IPS-20b (cell line): ENCODE results near the gene AGR2.
"Not testable (repeated sequence)": the region's sequence is repeated elsewhere in the genome, so short reads cannot be mapped to it uniquely, and the experiment has no call there.

Experiments used
- H3K27ac ChIP-seq: one replicate; pipeline ENCODE4 v1.5.1; 2013; ENCODE audit warnings: low read length
- H3K27me3 ChIP-seq: 2 replicates; pipeline ENCODE4 v1.6.1; 2013; ENCODE audit warnings: mild to moderate bottlenecking, low read length, inconsistent platforms; ENCODE audit not compliant: insufficient read depth
- H3K36me3 ChIP-seq: 2 replicates; pipeline ENCODE4 v1.6.1; 2013; ENCODE audit warnings: low read depth, mild to moderate bottlenecking, inconsistent platforms, low read length, moderate library complexity; ENCODE audit not compliant: insufficient read depth
- H3K4me1 ChIP-seq: 2 replicates; pipeline ENCODE4 v1.6.1; 2013; ENCODE audit warnings: mild to moderate bottlenecking, control low read depth, inconsistent platforms, low read length, moderate library complexity; ENCODE audit not compliant: insufficient read depth
- H3K4me3 ChIP-seq: 2 replicates; pipeline ENCODE4 v1.5.1; 2013; ENCODE audit warnings: mild to moderate bottlenecking, low read length, inconsistent platforms
- H3K9ac ChIP-seq: 2 replicates; pipeline ENCODE4 v1.6.1; 2013; ENCODE audit warnings: low read depth, mild to moderate bottlenecking, inconsistent platforms, low read length, moderate library complexity
- H3K9me3 ChIP-seq: 2 replicates; pipeline ENCODE4 v1.6.1; 2013; ENCODE audit warnings: mild to moderate bottlenecking, low read depth, low read length, inconsistent platforms; ENCODE audit not compliant: insufficient read depth

Gene AGR2

GRCh38 chr7:16804674-16805439 is at the start of gene AGR2:
TSS of gene AGR2 (minus strand) at chr7:16804999. CDS start at chr7:16801796, 3,203 bp downstream.
- H3K4me1 ChIP-seq = no peaks in the 10 kb centered on the region
- no peaks in the 10 kb centered on the region for H3K27me3 ChIP-seq
- H3K27ac ChIP-seq = no peak within 1 kb of the TSS
- no peak within 1 kb of the TSS for H3K4me3 ChIP-seq
- no peak within 1 kb of the TSS for H3K9ac ChIP-seq
- H3K36me3 ChIP-seq = no peaks in the 10 kb centered on the region
- H3K9me3 ChIP-seq = no peaks in the 10 kb centered on the region

GRCh38 chr7:16853189-16853588 is 48.4 kb upstream of the AGR2 start:
- not testable (repeated sequence) for H3K9ac ChIP-seq, H3K27ac ChIP-seq, H3K9me3 ChIP-seq

GRCh38 chr7:16851829-16852228 is 47.0 kb upstream of the AGR2 start:
- Histone ChIP-seq H3K27ac (no peak overlapping the region), H3K9ac (no peak overlapping the region), H3K4me3 (no peak overlapping the region), H3K27me3 (no peaks in the 10 kb centered on the region), H3K36me3 (no peaks in the 10 kb centered on the region), H3K9me3 (no peaks in the 10 kb centered on the region), H3K4me1 (no peaks in the 10 kb centered on the region; the same call in 1 of the 2 replicates)

More at GRCh38 chr7:16853189-16853588, 48.4 kb upstream of the AGR2 start:
- not testable (repeated sequence) for H3K36me3 ChIP-seq, H3K4me3 ChIP-seq, H3K4me1 ChIP-seq, H3K27me3 ChIP-seq

- Histone ChIP-seq H3K4me3 (no peak overlapping the region), H3K27ac (no peak overlapping the region), H3K27me3 (no peaks in the 10 kb centered on the region), H3K4me1 (no peaks in the 10 kb centered on the region; the same call in 1 of the 2 replicates), H3K9me3 (no peaks in the 10 kb centered on the region), H3K9ac (no peak overlapping the region), H3K36me3 (no peaks in the 10 kb centered on the region)
These were observed 46.0 kb upstream of the AGR2 start for GRCh38 chr7:16850614-16851466.

- Histone ChIP-seq H3K4me1 (no peaks in the 10 kb centered on the region; the same call in 1 of the 2 replicates), H3K4me3 (no peak overlapping the region), H3K9ac (no peak overlapping the region), H3K27me3 (no peaks in the 10 kb centered on the region), H3K36me3 (no peaks in the 10 kb centered on the region), H3K27ac (no peak overlapping the region), H3K9me3 (no peaks in the 10 kb centered on the region)
These were observed 44.7 kb upstream of the AGR2 start for GRCh38 chr7:16849296-16850148.

GRCh38 chr7:16847381-16847860 is 42.6 kb upstream of the AGR2 start:
- no peak overlapping the region for H3K9ac ChIP-seq
- no peaks in the 10 kb centered on the region; the same call in 1 of the 2 replicates for H3K4me1 ChIP-seq
- no peaks in the 10 kb centered on the region for H3K27me3 ChIP-seq
- no peaks in the 10 kb centered on the region for H3K36me3 ChIP-seq
- H3K9me3 ChIP-seq = no peaks in the 10 kb centered on the region
- H3K27ac ChIP-seq = no peak overlapping the region
- no peak overlapping the region for H3K4me3 ChIP-seq

GRCh38 chr7:16846601-16847165 is 41.9 kb upstream of the AGR2 start:
- H3K9ac ChIP-seq = no peak overlapping the region
- H3K27me3 ChIP-seq = no peaks in the 10 kb centered on the region
- H3K27ac ChIP-seq = no peak overlapping the region
- H3K36me3 ChIP-seq = no peaks in the 10 kb centered on the region
- H3K9me3 ChIP-seq = no peaks in the 10 kb centered on the region
- H3K4me1 ChIP-seq = no peaks in the 10 kb centered on the region; the same call in 1 of the 2 replicates
- no peak overlapping the region for H3K4me3 ChIP-seq

GRCh38 chr7:16845746-16846145 is 40.9 kb upstream of the AGR2 start:
- Histone ChIP-seq H3K9me3 (no peaks in the 10 kb centered on the region), H3K9ac (no peak overlapping the region), H3K4me1 (no peaks in the 10 kb centered on the region; the same call in 1 of the 2 replicates), H3K27ac (no peak overlapping the region), H3K27me3 (no peaks in the 10 kb centered on the region), H3K36me3 (no peaks in the 10 kb centered on the region), H3K4me3 (no peak overlapping the region)

GRCh38 chr7:16841681-16842080 is 36.9 kb upstream of the AGR2 start:
- Histone ChIP-seq H3K9ac (no peak overlapping the region), H3K27ac (no peak overlapping the region), H3K27me3 (no peaks in the 10 kb centered on the region), H3K4me3 (no peak overlapping the region), H3K36me3 (no peaks in the 10 kb centered on the region), H3K4me1 (no peaks in the 10 kb centered on the region), H3K9me3 (no peaks in the 10 kb centered on the region)

GRCh38 chr7:16840094-16840493 is 35.3 kb upstream of the AGR2 start:
- Histone ChIP-seq H3K27ac (no peak overlapping the region), H3K9me3 (no peaks in the 10 kb centered on the region), H3K9ac (no peak overlapping the region), H3K36me3 (no peaks in the 10 kb centered on the region), H3K27me3 (no peaks in the 10 kb centered on the region), H3K4me3 (no peak overlapping the region), H3K4me1 (no peaks in the 10 kb centered on the region)

GRCh38 chr7:16839646-16840045 is 34.8 kb upstream of the AGR2 start:
- no peaks in the 10 kb centered on the region for H3K36me3 ChIP-seq
- H3K9me3 ChIP-seq = no peaks in the 10 kb centered on the region
- no peaks in the 10 kb centered on the region for H3K27me3 ChIP-seq
- no peak overlapping the region for H3K27ac ChIP-seq
- H3K9ac ChIP-seq = no peak overlapping the region
- H3K4me3 ChIP-seq = no peak overlapping the region
- H3K4me1 ChIP-seq = no peaks in the 10 kb centered on the region
